Stimulated activated CD4-positive, alpha-beta T cell treated with anti-CD3 and anti-CD28 coated beads, Interleukin-15, amount 100 ng/mL, for 1 hour (primary cell): Measurements from ENCODE around the gene ZNF841.
"Not testable (repeated sequence)": the region's sequence is repeated elsewhere in the genome, so short reads cannot be mapped to it uniquely, and the experiment has no call there.

Experiments
- DNase-seq, 2 donors: peaks; one replicate each; pipeline ENCODE4 v3.0.0-alpha.2; 2020; ENCODE audit warnings: low read depth in 1 of 2, low spot score in 1 of 2

Gene ZNF841

GRCh38 chr19:52069653-52070052, 25.9 kb downstream of the ZNF841 start:
- no peak for DNase-seq

- no peak for DNase-seq
Measured at GRCh38 chr19:52066258-52066863, 29.2 kb downstream of the ZNF841 start.

DNA sequence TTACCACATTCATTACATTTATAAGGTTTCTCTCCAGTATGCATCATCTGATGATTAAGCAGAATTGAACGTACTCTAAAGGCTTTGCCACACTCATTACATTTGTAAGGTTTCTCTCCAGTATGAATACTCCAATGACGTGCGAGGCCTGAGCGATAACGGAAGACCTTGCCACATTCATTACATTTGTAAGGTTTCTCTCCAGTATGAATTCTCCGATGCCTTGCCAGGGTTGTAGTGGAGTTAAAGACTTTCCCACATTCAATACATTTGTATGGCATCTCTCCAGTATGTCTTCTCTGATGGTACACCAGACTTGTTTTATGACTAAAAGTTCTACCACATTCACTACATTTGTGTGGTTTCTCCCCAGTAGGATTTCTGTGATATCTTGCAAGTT, 30.2 kb downstream of the ZNF841 start:
- DNase-seq, result no peak

GRCh38 chr19:52056480-52056879, 39.1 kb downstream of the ZNF841 start:
- not testable (repeated sequence) for DNase-seq

- not testable (repeated sequence) for DNase-seq
Measured at GRCh38 chr19:52051736-52052135, 43.8 kb downstream of the ZNF841 start.

DNA sequence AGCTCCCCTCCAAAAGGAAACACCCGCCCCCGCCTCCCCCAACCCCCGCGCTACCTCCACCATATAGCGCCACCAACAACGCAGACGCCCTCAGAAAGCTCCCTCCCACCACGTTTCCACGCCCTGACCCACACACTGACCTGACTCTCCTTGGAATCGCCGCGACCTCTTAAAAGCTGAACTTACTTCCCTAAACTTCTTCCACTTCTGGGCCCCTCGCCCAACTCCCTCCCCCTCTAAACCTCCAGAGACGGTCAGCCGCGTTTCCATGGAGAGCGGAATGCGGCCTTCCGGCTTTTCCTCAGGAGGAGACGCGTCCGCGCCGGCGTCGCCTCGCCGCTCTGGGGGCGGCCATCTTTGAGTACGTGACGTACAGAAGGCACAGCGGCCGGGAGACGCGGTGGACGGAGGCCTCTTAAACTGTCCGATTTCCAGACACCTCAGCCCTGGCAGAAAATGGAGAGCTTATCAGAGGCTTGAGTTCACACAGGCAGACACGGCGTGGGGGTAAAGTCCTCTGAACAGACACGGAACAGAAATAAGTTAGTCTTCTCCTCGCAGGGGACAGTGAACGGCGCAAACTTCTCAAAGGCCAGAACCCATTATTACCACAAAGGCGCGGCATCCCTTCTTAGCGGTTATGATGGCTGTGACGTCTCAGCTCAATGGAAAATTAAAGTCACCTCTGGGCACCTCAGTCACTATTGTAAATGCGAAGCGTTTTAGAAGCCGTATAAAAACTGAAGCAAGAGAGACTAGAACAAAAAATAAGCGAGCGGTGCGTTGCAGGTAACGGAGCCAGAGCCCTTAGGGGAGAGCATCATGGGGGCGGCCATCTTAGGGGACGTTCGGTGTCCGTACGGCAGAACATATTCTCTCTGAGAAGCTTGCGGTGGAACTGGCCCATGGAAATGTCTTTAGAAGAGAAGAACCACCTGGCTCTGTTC, 46.7 kb downstream of the ZNF841 start, which contains the start of gene ZNF432:
ZNF432 (minus strand) TSS at position 284 of the 947 bp plus-strand sequence. CDS start 1,970 bp downstream, outside the sequence.
- peak; percentile 63 to 75 for DNase-seq

DNA sequence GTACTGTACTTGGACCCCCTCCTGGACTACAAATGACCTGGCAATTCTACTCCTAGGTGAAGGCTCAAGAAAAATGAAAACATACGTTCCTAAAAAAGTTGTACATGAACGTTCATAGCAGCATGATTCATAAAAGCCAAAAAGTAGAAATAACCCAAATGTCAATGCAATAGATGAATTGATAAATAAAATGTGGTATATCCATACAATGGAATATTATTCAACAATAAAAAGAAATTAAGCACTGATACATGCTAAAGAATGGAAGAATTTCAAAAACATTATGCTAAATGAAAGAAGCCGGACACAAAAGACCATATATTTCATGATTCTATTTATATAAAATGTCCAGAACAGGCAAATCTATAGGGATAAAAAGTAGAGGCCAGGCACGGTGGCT, 56.4 kb downstream of the ZNF841 start:
- no peak for DNase-seq

- no peak for DNase-seq
Measured at GRCh38 chr19:52034051-52034728, 61.4 kb downstream of the ZNF841 start.

DNA sequence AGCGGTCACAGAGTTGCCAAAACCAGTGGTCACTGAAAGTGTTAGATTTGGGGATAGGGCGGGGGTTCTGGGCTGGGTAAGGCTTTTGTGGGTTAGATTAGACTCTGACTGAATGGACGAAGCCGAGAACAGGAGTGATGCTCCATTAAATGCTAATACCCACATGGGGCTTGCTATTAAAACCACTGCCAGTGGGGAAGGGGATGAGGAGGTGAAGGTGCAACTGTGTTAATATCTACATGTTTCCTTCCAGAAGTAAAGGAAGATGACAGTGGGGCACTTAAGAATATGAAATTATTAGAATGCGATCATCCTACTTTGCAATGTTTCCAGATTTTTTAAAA, 66.8 kb downstream of the ZNF841 start:
- DNase-seq, result no peak

GRCh38 chr19:52028027-52028779, 67.4 kb downstream of the ZNF841 start, which contains the start of gene ZNF614:
Gene ZNF614, minus strand, starts transcription at chr19:52028379. Its CDS starts 2,634 bp downstream, at chr19:52025745.
- peak; percentile 64 to 75 for DNase-seq

DNA sequence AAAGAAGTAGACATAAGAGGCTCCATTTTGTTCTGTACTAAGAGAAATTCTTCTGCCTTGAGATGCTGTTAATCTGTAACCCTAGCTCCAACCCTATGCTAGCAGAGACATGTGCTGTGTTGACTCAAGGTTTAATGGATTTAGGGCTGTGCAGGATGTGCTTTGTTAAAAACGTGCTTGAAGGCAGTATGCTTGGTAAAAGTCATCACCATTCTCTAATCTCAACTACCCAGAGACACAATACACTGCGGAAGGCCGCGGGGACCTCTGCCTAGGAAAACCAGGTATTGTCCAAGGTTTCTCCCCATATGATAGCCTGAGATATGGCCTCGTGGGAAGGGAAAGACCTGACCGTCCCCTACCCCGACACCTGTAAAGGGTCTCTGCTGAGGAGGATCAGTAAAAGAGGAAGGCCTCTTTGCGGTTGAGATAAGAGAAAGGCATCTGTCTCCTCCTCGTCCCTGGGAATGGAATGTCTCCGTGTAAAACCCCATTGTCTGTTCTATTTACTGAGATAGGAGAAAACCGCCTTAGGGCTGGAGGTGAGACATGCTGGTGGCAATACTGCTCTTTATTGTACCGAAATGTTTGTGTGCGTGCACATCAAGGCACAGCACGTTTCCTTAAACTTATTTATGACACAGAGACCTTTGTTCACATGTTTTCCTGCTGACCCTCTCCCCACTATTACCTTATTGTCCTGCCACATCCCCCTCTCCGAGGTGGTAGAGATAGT, 69.1 kb downstream of the ZNF841 start:
- not testable (repeated sequence) for DNase-seq

DNA sequence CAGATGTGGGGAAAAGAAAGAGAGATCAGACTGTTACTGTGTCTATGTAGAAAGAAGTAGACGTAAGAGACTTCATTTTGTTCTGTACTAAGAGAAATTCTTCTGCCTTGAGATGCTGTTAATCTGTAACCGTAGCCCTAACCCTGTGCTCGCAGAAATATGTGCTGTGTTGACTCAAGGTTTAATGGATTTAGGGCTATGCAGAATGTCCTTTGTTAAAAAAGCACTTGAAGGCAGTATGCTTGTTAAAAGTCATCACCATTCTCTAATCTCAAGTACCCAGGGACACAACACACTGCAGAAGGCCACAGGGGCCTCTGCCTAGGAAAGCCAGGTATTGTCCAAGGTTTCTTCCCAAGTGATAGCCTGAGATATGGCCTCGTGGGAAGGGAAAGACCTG, 71.1 kb downstream of the ZNF841 start:
- DNase-seq, result not testable (repeated sequence)

GRCh38 chr19:52022193-52022592, 73.4 kb downstream of the ZNF841 start:
- no peak for DNase-seq

- no peak for DNase-seq
Measured at GRCh38 chr19:52020506-52020905, 75.1 kb downstream of the ZNF841 start.
